WTC11 (cell line): Measurements from ENCODE around the gene ZNF333. TPM values are rescaled to one million over a fixed set of nuclear protein-coding genes. Genes with fewer than 3 reads are reported as not detected.
A peak's percentile ranks its signal among the peaks of the same experiment; 100 is the strongest.
"Not testable (repeated sequence)": the region's sequence is repeated elsewhere in the genome, so short reads cannot be mapped to it uniquely, and the experiment has no call there.

Experiments used
- ATAC-seq: fragments of 200-7000 bp; cut with Tn5 transposase; 2 replicates; pipeline ENCODE4 v1.10.0; 2021; ENCODE audit warnings: mild to moderate bottlenecking, moderate library complexity
- CTCF ChIA-PET: fragments of 300-600 bp; sonication (Branson Sonifier 250); formaldehyde crosslinking; loops from one replicate; lab custom pipeline; 2021; ENCODE audit warnings: antibody characterized with exemption; lab: Charles Lee
- POLR2A ChIA-PET: fragments of 350-600 bp; sonication (Branson Sonifier 250); formaldehyde crosslinking; loops from one replicate; lab custom pipeline; 2021; ENCODE audit warnings: antibody characterized with exemption; lab: Charles Lee
- DNase-seq: peaks from one replicate; pipeline ENCODE4 v3.0.0; 2021; ENCODE audit warnings: low spot score
- H3K27ac Mint-ChIP-seq: 2 replicates; pipeline ENCODE4 v1.8.0; 2021; ENCODE audit warnings: mixed read lengths
- H3K27me3 Mint-ChIP-seq: 2 replicates; pipeline ENCODE4 v1.8.0; 2021; ENCODE audit warnings: low read depth, mild to moderate bottlenecking, moderate library complexity, mixed read lengths
- H3K36me3 Mint-ChIP-seq: 2 replicates; pipeline ENCODE4 v1.8.0; 2021; ENCODE audit warnings: mixed read lengths
- H3K4me1 Mint-ChIP-seq: 2 replicates; pipeline ENCODE4 v1.8.0; 2022; ENCODE audit warnings: mixed read lengths
- H3K4me3 Mint-ChIP-seq: 2 replicates; pipeline ENCODE4 v1.8.0; 2021; ENCODE audit warnings: mild to moderate bottlenecking, moderate library complexity, mixed read lengths
- H3K9me3 Mint-ChIP-seq: 2 replicates; pipeline ENCODE4 v1.8.0; 2021; ENCODE audit warnings: mixed read lengths
- E2F5 ChIP-seq: sonication (generic); formaldehyde crosslinking; IDR thresholded peaks from 2 replicates; pipeline ENCODE4 v1.8.1; 2022; ENCODE audit warnings: mild to moderate bottlenecking, moderate library complexity, missing genetic modification reagents
- FOXP4 ChIP-seq: sonication (generic); formaldehyde crosslinking; IDR thresholded peaks from 2 replicates; pipeline ENCODE4 v1.8.0; 2022; ENCODE audit warnings: mild to moderate bottlenecking, missing genetic modification reagents
- GABPB1 ChIP-seq: sonication (generic); formaldehyde crosslinking; IDR thresholded peaks from 2 replicates; pipeline ENCODE4 v1.8.1; 2023; ENCODE audit warnings: mild to moderate bottlenecking, missing genetic modification reagents
- JUN ChIP-seq: sonication (generic); formaldehyde crosslinking; IDR thresholded peaks from 2 replicates; pipeline ENCODE4 v1.8.0; 2023; ENCODE audit warnings: mild to moderate bottlenecking, missing genetic modification reagents
- MXD4 ChIP-seq: fragments of 250-450 bp; sonication (Bioruptor Pico); IDR thresholded peaks from 2 replicates; pipeline ENCODE4 v1.8.0; 2021; ENCODE audit warnings: mild to moderate bottlenecking, moderate library complexity, borderline replicate concordance
- MYBL2 ChIP-seq: sonication (generic); formaldehyde crosslinking; IDR thresholded peaks from 2 replicates; pipeline ENCODE4 v1.8.1; 2023; ENCODE audit warnings: mild to moderate bottlenecking, moderate library complexity, missing genetic modification reagents
- NFATC4 ChIP-seq: fragments of 250-450 bp; sonication (Bioruptor Pico); IDR thresholded peaks from 2 replicates; pipeline ENCODE4 v1.9.0; 2021; ENCODE audit warnings: mild to moderate bottlenecking
- NFE2L1 ChIP-seq: sonication (generic); formaldehyde crosslinking; IDR thresholded peaks from 2 replicates; pipeline ENCODE4 v1.8.1; 2023; ENCODE audit warnings: missing genetic modification reagents
- NFYB ChIP-seq: sonication (generic); formaldehyde crosslinking; conservative IDR thresholded peaks from 2 replicates; pipeline ENCODE4 v1.8.0; 2022; ENCODE audit warnings: low read depth, missing genetic modification reagents
- NR1H2 ChIP-seq: sonication (generic); formaldehyde crosslinking; IDR thresholded peaks from 2 replicates; pipeline ENCODE4 v1.9.0; 2021; ENCODE audit warnings: mild to moderate bottlenecking, moderate library complexity, missing genetic modification reagents
- ZBTB43 ChIP-seq: sonication (generic); formaldehyde crosslinking; IDR thresholded peaks from 2 replicates; pipeline ENCODE4 v1.8.1; 2023; ENCODE audit warnings: mild to moderate bottlenecking, missing genetic modification reagents
- ZNF232 ChIP-seq: sonication (generic); formaldehyde crosslinking; IDR thresholded peaks from 2 replicates; pipeline ENCODE4 v1.8.0; 2022; ENCODE audit warnings: mild to moderate bottlenecking, missing genetic modification reagents
- ZNF263 ChIP-seq: sonication (generic); formaldehyde crosslinking; IDR thresholded peaks from 2 replicates; pipeline ENCODE4 v1.8.1; 2022; ENCODE audit warnings: low read depth, mild to moderate bottlenecking, moderate library complexity, missing genetic modification reagents
- ZNF281 ChIP-seq: sonication (generic); formaldehyde crosslinking; IDR thresholded peaks from 2 replicates; pipeline ENCODE4 v1.8.0; 2023; ENCODE audit warnings: mild to moderate bottlenecking, missing genetic modification reagents
- ZNF317 ChIP-seq: sonication (generic); formaldehyde crosslinking; IDR thresholded peaks from 2 replicates; pipeline ENCODE4 v1.8.1; 2023; ENCODE audit warnings: low read depth, mild to moderate bottlenecking, moderate library complexity, missing genetic modification reagents, borderline replicate concordance
- ZNF512 ChIP-seq: sonication (generic); formaldehyde crosslinking; IDR thresholded peaks from 2 replicates; pipeline ENCODE4 v1.8.1; 2022; ENCODE audit warnings: missing genetic modification reagents, borderline replicate concordance
- ZSCAN18 ChIP-seq: fragments of 250-450 bp; sonication (Bioruptor Pico); IDR thresholded peaks from 2 replicates; pipeline ENCODE4 v2.1.2; 2022; ENCODE audit warnings: mild to moderate bottlenecking, moderate library complexity
- total RNA-seq: library from RNA; stranded (reverse); gene quantifications from 3 replicates; pipeline ENCODE4 v1.2.3, GENCODE V29; 2021

The ZNF333 gene
- total RNA-seq, 1 experiment from 2014 or later: 16.2 TPM

- CTCF ChIA-PET: interaction anchor here (0.5 to 1.7 kb wide), 2 partner anchors 12 to 317 kb away, joined by 4 to 5 read pairs; no protein-coding TSS in a partner anchor
Measured at GRCh38 chr19:14774373-14774772, 84.5 kb downstream of the ZNF333 start.

GRCh38 chr19:14775326-14775725 lies 85.5 kb downstream of the ZNF333 start:
- ChIA-PET POLR2A (interaction anchor here (0.6 kb wide), 2 partner anchors 227 to 308 kb away, joined by 5 to 6 read pairs; no protein-coding TSS in a partner anchor), CTCF (interaction anchor here (0.6 to 1.7 kb wide), 6 partner anchors 11 to 326 kb away, joined by 3 to 6 read pairs (median 4); no protein-coding TSS in a partner anchor)
- H3K4me1 Mint-ChIP-seq, ATAC-seq, DNase-seq, H3K9me3 Mint-ChIP-seq, H3K27me3 Mint-ChIP-seq, H3K27ac Mint-ChIP-seq, H3K36me3 Mint-ChIP-seq: not testable (repeated sequence)
- peak overlapping the region; percentile 90 for H3K4me3 Mint-ChIP-seq

More at GRCh38 chr19:14774373-14774772, 84.5 kb downstream of the ZNF333 start:
- Mint-ChIP-seq H3K4me3 (no peak overlapping the region), H3K4me1 (peaks cover 6% of the 10 kb centered on the region), H3K36me3 (peaks cover 14% of the 10 kb centered on the region), H3K27me3 (peaks cover 7% of the 10 kb centered on the region; the same call in 1 of the 2 replicates), H3K27ac (no peak overlapping the region), H3K9me3 (no peaks in the 10 kb centered on the region)
- no peak for ATAC-seq
- no peak for DNase-seq
- POLR2A ChIA-PET: no interaction called here
- TF ChIP-seq MXD4 (no peak), ZSCAN18 (no peak), NR1H2 (CRISPR knock-in tag) (no peak), FOXP4 (CRISPR knock-in tag) (no peak), GABPB1 (CRISPR knock-in tag) (no peak), JUN (CRISPR knock-in tag) (no peak), ZNF232 (CRISPR knock-in tag) (no peak), NFE2L1 (no peak), NFYB (CRISPR knock-in tag) (no peak)

GRCh38 chr19:14775869-14776586 lies 86.2 kb downstream of the ZNF333 start:
- peak; percentile 10; the same call in 1 of the 2 replicates for ATAC-seq
- peaks cover 8% of the 10 kb centered on the region for H3K36me3 Mint-ChIP-seq
- H3K4me3 Mint-ChIP-seq: peak overlapping the region; percentile 90
- H3K4me1 Mint-ChIP-seq: peaks cover 7% of the 10 kb centered on the region
- no peak overlapping the region for H3K27ac Mint-ChIP-seq
- H3K27me3 Mint-ChIP-seq: peaks cover 7% of the 10 kb centered on the region; the same call in 1 of the 2 replicates
- no peaks in the 10 kb centered on the region for H3K9me3 Mint-ChIP-seq
- POLR2A ChIA-PET: interaction anchor here (0.6 kb wide), 5 partner anchors 14 to 308 kb away, joined by 4 to 6 read pairs (median 5); no protein-coding TSS in a partner anchor
- CTCF ChIA-PET: interaction anchor here (0.6 to 2.9 kb wide), 12 partner anchors 9 to 325 kb away, joined by 3 to 24 read pairs (median 4); partner anchors contain the start of gene ZNF333
- DNase-seq: peak; percentile 36
- no peak for TF ChIP-seq NFATC4
- no peak for TF ChIP-seq ZNF281
- no peak for TF ChIP-seq ZBTB43 (CRISPR knock-in tag)
- no peak for TF ChIP-seq ZNF512 (CRISPR knock-in tag)
- no peak for TF ChIP-seq ZNF263
- no peak for TF ChIP-seq E2F5 (CRISPR knock-in tag)
- TF ChIP-seq ZNF317: no peak
- no peak for TF ChIP-seq MYBL2 (CRISPR knock-in tag)
